ENCODE measurements around the gene HNRNPDL. TPM values are rescaled to one million over a fixed set of nuclear protein-coding genes. Genes with fewer than 3 reads are reported as not detected.

The HNRNPDL gene
- total and polyA plus RNA-seq, 2 of the 13 experiments (the other 11 are each of a cell fraction or from before 2014, with no cell fraction given): 167 to 414 TPM

DNA sequence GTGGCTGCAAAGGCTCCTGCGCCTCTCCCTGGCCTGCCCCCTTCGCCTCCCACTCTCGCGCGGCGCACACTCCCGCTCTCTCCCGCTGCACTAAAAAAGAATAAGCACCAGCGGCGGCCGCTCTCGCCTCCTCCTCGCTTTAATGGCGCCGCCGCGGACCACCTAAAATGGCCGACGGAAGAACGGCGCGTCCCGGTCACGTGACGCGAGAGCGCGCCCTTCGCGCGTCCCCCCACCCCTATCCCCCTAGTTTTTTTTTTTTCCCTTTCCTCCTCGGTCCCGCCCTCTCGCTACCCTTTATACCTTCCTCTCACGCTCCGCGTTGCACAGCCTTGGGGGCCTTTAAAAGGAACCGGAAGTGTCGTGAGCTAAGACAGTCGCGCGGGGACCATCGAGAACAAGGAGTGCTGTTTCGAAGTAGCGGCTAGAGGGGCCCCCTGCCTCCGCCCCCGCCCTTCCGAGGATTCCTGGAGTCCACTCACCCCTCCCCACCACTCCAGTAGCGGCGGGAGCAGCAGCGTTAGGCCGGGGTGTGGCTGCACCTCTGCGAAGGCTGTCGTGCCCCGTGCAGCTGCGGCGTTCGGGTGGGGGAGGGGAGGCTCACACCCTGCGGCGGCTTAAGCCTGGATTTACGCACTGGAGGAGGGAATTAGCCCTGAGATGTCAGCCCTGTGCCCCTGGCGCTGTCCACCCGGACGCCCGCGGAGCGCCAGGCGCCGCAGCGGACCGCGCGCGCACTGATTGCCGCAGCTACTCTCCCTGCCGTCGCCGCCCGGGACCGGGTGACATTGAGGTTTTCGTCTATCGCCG is 56.2 kb downstream of the HNRNPDL start, which contains the start of gene HNRNPD (continued):
- TF ChIP-seq, protein P1, sequence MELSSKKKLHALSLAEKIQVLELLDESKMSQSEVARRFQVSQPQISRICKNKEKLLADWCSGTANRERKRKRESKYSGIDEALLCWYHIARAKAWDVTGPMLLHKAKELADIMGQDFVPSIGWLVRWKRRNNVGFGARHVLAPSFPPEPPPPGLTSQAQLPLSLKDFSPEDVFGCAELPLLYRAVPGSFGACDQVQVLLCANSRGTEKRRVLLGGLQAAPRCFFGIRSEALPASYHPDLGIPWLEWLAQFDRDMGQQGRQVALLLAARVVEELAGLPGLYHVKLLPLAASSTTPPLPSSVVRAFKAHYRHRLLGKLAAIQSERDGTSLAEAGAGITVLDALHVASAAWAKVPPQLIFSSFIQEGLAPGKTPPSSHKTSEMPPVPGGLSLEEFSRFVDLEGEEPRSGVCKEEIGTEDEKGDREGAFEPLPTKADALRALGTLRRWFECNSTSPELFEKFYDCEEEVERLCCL (CRISPR knock-in tag; IDR thresholded peaks at IDR 0.05; ENCODE audit: borderline replicate concordance): no peak
- TF ChIP-seq PHF21A (CRISPR knock-in tag; IDR thresholded peaks at IDR 0.05) (peak; percentile 98), CREM (IDR thresholded peaks at IDR 0.05) (peak; percentile 85), CREM (CRISPR knock-in tag; IDR thresholded peaks at IDR 0.05) (no peak), FOXP1 (IDR thresholded peaks at IDR 0.05) (no peak), FOXP1 (CRISPR knock-in tag; IDR thresholded peaks at IDR 0.05) (no peak), SP5 (CRISPR knock-in tag; IDR thresholded peaks at IDR 0.05; ENCODE audit: borderline replicate concordance, low read depth) (peak; percentile 41), ZSCAN5A (CRISPR knock-in tag; IDR thresholded peaks at IDR 0.05; ENCODE audit: borderline replicate concordance) (peak; percentile 86; the same call in 1 of the 2 replicates), ZNF740 (CRISPR knock-in tag; IDR thresholded peaks at IDR 0.05) (peak; percentile 67; the same call in 1 of the 2 replicates), ZEB1 (IDR thresholded peaks at IDR 0.05; ENCODE audit: insufficient replicate concordance, low read depth) (no peak), HOXA9 (CRISPR knock-in tag; IDR thresholded peaks at IDR 0.05; ENCODE audit: borderline replicate concordance) (0 out of 2 replicates have a peak, but pooled peaks have one; percentile 62), PRDM4 (CRISPR knock-in tag; IDR thresholded peaks at IDR 0.05; ENCODE audit: borderline replicate concordance) (0 out of 2 replicates have a peak, but pooled peaks have one; percentile 39), ATM (IDR thresholded peaks at IDR 0.05; ENCODE audit: borderline replicate concordance) (no peak), ZNF180 (CRISPR knock-in tag; IDR thresholded peaks at IDR 0.05; ENCODE audit: borderline replicate concordance, low read depth) (no peak), TGIF2 (CRISPR knock-in tag; IDR thresholded peaks at IDR 0.05) (no peak; the same call in 1 of the 2 replicates), PHF5A (CRISPR knock-in tag; IDR thresholded peaks at IDR 0.05; ENCODE audit: low read depth, unreplicated experiment) (peak; percentile 95), SALL2 (CRISPR knock-in tag; IDR thresholded peaks at IDR 0.05) (peak; percentile 94; the same call in 1 of the 2 replicates), KLF11 (CRISPR knock-in tag; IDR thresholded peaks at IDR 0.05) (no peak; the same call in 1 of the 2 replicates), ZNF431 (CRISPR knock-in tag; IDR thresholded peaks at IDR 0.05; ENCODE audit: borderline replicate concordance, low read depth) (0 out of 2 replicates have a peak, but pooled peaks have one; percentile 59), THAP8 (CRISPR knock-in tag; IDR thresholded peaks at IDR 0.05; ENCODE audit: borderline replicate concordance) (peak; percentile 88; the same call in 1 of the 2 replicates), CCDC6 (CRISPR knock-in tag; IDR thresholded peaks at IDR 0.05) (no peak; the same call in 1 of the 2 replicates), GABPB1 (CRISPR knock-in tag; IDR thresholded peaks at IDR 0.05) (peak; percentile 95), ZNF563 (CRISPR knock-in tag; IDR thresholded peaks at IDR 0.05) (0 out of 2 replicates have a peak, but pooled peaks have one; percentile 14), TP53 (CRISPR knock-in tag; conservative IDR thresholded peaks at IDR 0.05) (peak; percentile 77; the same call in 1 of the 2 replicates)
